Hepatocyte (in vitro differentiated cells): ENCODE data around the gene EXD1.

Source experiments
- EZH2 ChIP-seq: fragments of 200-600 bp; sonication (generic); IDR thresholded peaks from 2 replicates; pipeline ENCODE4 v1.6.1; 2016; ENCODE audit warnings: antibody characterized with exemption, mild to moderate bottlenecking, borderline replicate concordance
- TF ChIP-seq, protein P1 (sequence below): fragments of 200-600 bp; sonication (generic); IDR thresholded peaks from 2 replicates; pipeline ENCODE4 v1.5.1; 2016; ENCODE audit warnings: antibody characterized with exemption, mild to moderate bottlenecking; ENCODE audit not compliant: poor library complexity

- no peak for TF ChIP-seq EZH2
- TF ChIP-seq, protein P1, sequence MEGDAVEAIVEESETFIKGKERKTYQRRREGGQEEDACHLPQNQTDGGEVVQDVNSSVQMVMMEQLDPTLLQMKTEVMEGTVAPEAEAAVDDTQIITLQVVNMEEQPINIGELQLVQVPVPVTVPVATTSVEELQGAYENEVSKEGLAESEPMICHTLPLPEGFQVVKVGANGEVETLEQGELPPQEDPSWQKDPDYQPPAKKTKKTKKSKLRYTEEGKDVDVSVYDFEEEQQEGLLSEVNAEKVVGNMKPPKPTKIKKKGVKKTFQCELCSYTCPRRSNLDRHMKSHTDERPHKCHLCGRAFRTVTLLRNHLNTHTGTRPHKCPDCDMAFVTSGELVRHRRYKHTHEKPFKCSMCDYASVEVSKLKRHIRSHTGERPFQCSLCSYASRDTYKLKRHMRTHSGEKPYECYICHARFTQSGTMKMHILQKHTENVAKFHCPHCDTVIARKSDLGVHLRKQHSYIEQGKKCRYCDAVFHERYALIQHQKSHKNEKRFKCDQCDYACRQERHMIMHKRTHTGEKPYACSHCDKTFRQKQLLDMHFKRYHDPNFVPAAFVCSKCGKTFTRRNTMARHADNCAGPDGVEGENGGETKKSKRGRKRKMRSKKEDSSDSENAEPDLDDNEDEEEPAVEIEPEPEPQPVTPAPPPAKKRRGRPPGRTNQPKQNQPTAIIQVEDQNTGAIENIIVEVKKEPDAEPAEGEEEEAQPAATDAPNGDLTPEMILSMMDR: no peak
Observed at GRCh38 chr15:41160639-41161315, 69.8 kb downstream of the EXD1 start.
